Immature natural killer cell (primary cell): ENCODE results near the gene PIGQ. TPM values are rescaled to one million over a fixed set of nuclear protein-coding genes. Genes with fewer than 3 reads are reported as not detected.

ENCODE experiments used
- DNase-seq, 3 donors: peaks; one replicate each; pipeline ENCODE4 v3.0.0; 2022; ENCODE audit warnings: mixed read lengths in 1 of 3
- H3K27ac Mint-ChIP-seq, 6 donors: one replicate each; pipeline ENCODE4 v1.8.0; 2020; ENCODE audit warnings: mixed read lengths in 6 of 6, mild to moderate bottlenecking in 5 of 6, inconsistent platforms in 4 of 6, moderate library complexity in 3 of 6
- H3K27me3 Mint-ChIP-seq, 3 donors: one replicate each; pipeline ENCODE4 v1.8.0; 2020 to 2021; ENCODE audit warnings: low read depth in 3 of 3, mild to moderate bottlenecking in 3 of 3, mixed read lengths in 3 of 3, moderate library complexity in 3 of 3, inconsistent platforms in 1 of 3
- H3K36me3 Mint-ChIP-seq, 3 donors: one replicate each; pipeline ENCODE4 v1.8.0; 2020; ENCODE audit warnings: mixed read lengths in 3 of 3, inconsistent platforms in 2 of 3, mild to moderate bottlenecking in 2 of 3
- H3K4me1 Mint-ChIP-seq, 2 donors: one replicate each; pipeline ENCODE4 v1.8.0; 2020; ENCODE audit warnings: inconsistent platforms in 2 of 2, mild to moderate bottlenecking in 2 of 2, mixed read lengths in 2 of 2, moderate library complexity in 1 of 2
- H3K4me3 Mint-ChIP-seq, 5 donors: one replicate each; pipeline ENCODE4 v1.8.0; 2020; ENCODE audit warnings: mild to moderate bottlenecking in 5 of 5, mixed read lengths in 5 of 5, inconsistent platforms in 3 of 5, moderate library complexity in 3 of 5
- H3K9me3 Mint-ChIP-seq, 6 donors: one replicate each; pipeline ENCODE4 v1.8.0; 2020; ENCODE audit warnings: mild to moderate bottlenecking in 6 of 6, mixed read lengths in 6 of 6, inconsistent platforms in 4 of 6, moderate library complexity in 3 of 6
- polyA plus RNA-seq, 3 donors: library from polyadenylated mRNA; unstranded; fragments of 300-500 nt; fragmentation: Illumina TruSeq; gene quantifications; one replicate each; pipeline ENCODE4 v1.2.3, GENCODE V29; 2021

PIGQ gene
- polyA plus RNA-seq, 3 donors from 2014 or later = 10.5 to 17.7 (median 12.6) TPM

GRCh38 chr16:629833-630248, 60.1 kb downstream of the PIGQ start:
- peaks cover 0 to 1% of the 10 kb centered on the region in 2 donors for H3K4me1 Mint-ChIP-seq
- H3K9me3 Mint-ChIP-seq = no peaks in the 10 kb centered on the region
- H3K27me3 Mint-ChIP-seq = no peaks in the 10 kb centered on the region
- DNase-seq = no peak
- no peak overlapping the region for H3K27ac Mint-ChIP-seq
- H3K36me3 Mint-ChIP-seq = peaks cover 0 to 5% (median 0%) of the 10 kb centered on the region in 3 donors
- H3K4me3 Mint-ChIP-seq = no peak overlapping the region

GRCh38 chr16:630249-630814, 60.6 kb downstream of the PIGQ start:
- Mint-ChIP-seq H3K4me1 (peaks cover 0 to 1% of the 10 kb centered on the region in 2 donors), H3K4me3 (no peak overlapping the region), H3K27me3 (no peaks in the 10 kb centered on the region), H3K27ac (no peak overlapping the region), H3K9me3 (no peaks in the 10 kb centered on the region), H3K36me3 (peaks cover 0 to 5% (median 0%) of the 10 kb centered on the region in 3 donors)
- no peak for DNase-seq

GRCh38 chr16:630815-631405, 61.1 kb downstream of the PIGQ start, which contains the start of gene WFIKKN1:
Gene WFIKKN1 (plus strand): TSS chr16:630985. CDS start chr16:631254, 269 bp downstream.
- H3K27ac Mint-ChIP-seq = no peak within 1 kb of the TSS
- H3K4me1 Mint-ChIP-seq = peaks cover 0 to 1% of the 10 kb centered on the region in 2 donors
- H3K27me3 Mint-ChIP-seq = no peaks in the 10 kb centered on the region
- H3K9me3 Mint-ChIP-seq = no peaks in the 10 kb centered on the region
- peaks cover 0 to 5% (median 0%) of the 10 kb centered on the region in 3 donors for H3K36me3 Mint-ChIP-seq
- H3K4me3 Mint-ChIP-seq = no peak within 1 kb of the TSS
- DNase-seq = no peak

- no peak for DNase-seq
- Mint-ChIP-seq H3K27ac (no peak overlapping the region), H3K36me3 (peaks cover 0 to 5% (median 0%) of the 10 kb centered on the region in 3 donors), H3K9me3 (peaks cover 0 to 2% (median 0%) of the 10 kb centered on the region in 6 donors), H3K4me3 (no peak overlapping the region), H3K27me3 (peaks cover 7% of the 10 kb centered on the region in 3 donors), H3K4me1 (peaks cover 0 to 6% of the 10 kb centered on the region in 2 donors)
Observed at GRCh38 chr16:631808-632358, 62.1 kb downstream of the PIGQ start.

- H3K4me3 Mint-ChIP-seq = no peak overlapping the region
- no peak for DNase-seq
- H3K27ac Mint-ChIP-seq = no peak overlapping the region
- peaks cover 0 to 7% of the 10 kb centered on the region in 2 donors for H3K4me1 Mint-ChIP-seq
- peaks cover 7 to 9% (median 8%) of the 10 kb centered on the region in 3 donors for H3K27me3 Mint-ChIP-seq
- peaks cover 0 to 2% (median 0%) of the 10 kb centered on the region in 6 donors for H3K9me3 Mint-ChIP-seq
- H3K36me3 Mint-ChIP-seq = peaks cover 0 to 5% (median 0%) of the 10 kb centered on the region in 3 donors
Observed at GRCh38 chr16:632486-633335, 62.9 kb downstream of the PIGQ start.

- Mint-ChIP-seq H3K36me3 (peaks cover 0 to 5% (median 0%) of the 10 kb centered on the region in 3 donors), H3K27me3 (peaks cover 8 to 10% (median 9%) of the 10 kb centered on the region in 3 donors), H3K9me3 (peaks cover 0 to 2% (median 0%) of the 10 kb centered on the region in 6 donors), H3K4me3 (no peak overlapping the region), H3K27ac (no peak overlapping the region), H3K4me1 (peaks cover 0 to 9% of the 10 kb centered on the region in 2 donors)
- DNase-seq = no peak
Observed at GRCh38 chr16:633336-634050, 63.7 kb downstream of the PIGQ start.

Other genes with a start within 250 kb of the PIGQ start
- 10 to 100 TPM in 1 of 3 donors, 1 to 10 TPM in 2; 1.9 to 12.5 (median 5.2) TPM for gene AXIN1, start 217.2 kb upstream of the PIGQ start, polyA plus RNA-seq
- 100 to 1,000 TPM in 2 of 3 donors, 10 to 100 TPM in 1; 98.6 to 139 (median 106) TPM for gene MRPL28, start 199.4 kb upstream of the PIGQ start, polyA plus RNA-seq
- 10 to 100 TPM; 16.0 to 35.9 (median 23.7) TPM for gene PGAP6, start 188.0 kb upstream of the PIGQ start, polyA plus RNA-seq
- gene NME4, start 172.8 kb upstream of the PIGQ start, polyA plus RNA-seq = 10 to 100 TPM; 30.4 to 53.7 (median 36.5) TPM
- 10 to 100 TPM in 1 of 3 donors, 1 to 10 TPM in 2; 3.6 to 12.9 (median 5.4) TPM for gene DECR2, start 168.1 kb upstream of the PIGQ start, polyA plus RNA-seq
- gene RAB11FIP3, start 144.3 kb upstream of the PIGQ start, polyA plus RNA-seq = 1 to 10 TPM in 2 of 3 donors, under 1 TPM in 1; 0.04 to 3.7 (median 1.8) TPM
- 10 to 100 TPM in 2 of 3 donors, 1 to 10 TPM in 1; 9.2 to 30.7 (median 10.1) TPM for gene CAPN15, start 42.3 kb upstream of the PIGQ start, polyA plus RNA-seq
- not detected for gene PRR35, start 9.6 kb upstream of the PIGQ start, polyA plus RNA-seq
- gene NHLRC4, start 3.0 kb upstream of the PIGQ start, polyA plus RNA-seq = under 1 TPM in 2 of 3 donors, not detected in 1; 0.42 to 0.61 TPM
- 10 to 100 TPM in 1 of 3 donors, 1 to 10 TPM in 2; 4.6 to 17.5 (median 5.8) TPM for gene RAB40C, start 20.1 kb downstream of the PIGQ start, polyA plus RNA-seq
- under 1 TPM in 2 of 3 donors, not detected in 1; 0.17 to 0.19 TPM for gene WFIKKN1, start 61.0 kb downstream of the PIGQ start, polyA plus RNA-seq
- 100 to 1,000 TPM in 1 of 3 donors, 10 to 100 TPM in 2; 89.3 to 128 (median 93.9) TPM for gene METTL26, start 66.3 kb downstream of the PIGQ start, polyA plus RNA-seq
- 10 to 100 TPM; 16.8 to 36.3 (median 22.8) TPM for gene MCRIP2, start 71.9 kb downstream of the PIGQ start, polyA plus RNA-seq
- gene WDR90, start 79.4 kb downstream of the PIGQ start, polyA plus RNA-seq = 1 to 10 TPM in 2 of 3 donors, not detected in 1; 1.2 to 2.4 TPM
- gene RHOT2, start 98.2 kb downstream of the PIGQ start, polyA plus RNA-seq = 10 to 100 TPM; 36.8 to 53.3 (median 43.0) TPM
- gene RHBDL1, start 105.7 kb downstream of the PIGQ start, polyA plus RNA-seq = not detected
- gene STUB1, start 110.4 kb downstream of the PIGQ start, polyA plus RNA-seq = 100 to 1,000 TPM; 183 to 225 (median 194) TPM
- gene JMJD8, start 114.4 kb downstream of the PIGQ start, polyA plus RNA-seq = 10 to 100 TPM; 38.3 to 63.5 (median 47.4) TPM
- gene WDR24, start 120.4 kb downstream of the PIGQ start, polyA plus RNA-seq = 10 to 100 TPM in 1 of 3 donors, 1 to 10 TPM in 2; 4.9 to 15.1 (median 5.2) TPM
- under 1 TPM in 1 of 3 donors, not detected in 2; 0.20 TPM for gene FBXL16, start 135.8 kb downstream of the PIGQ start, polyA plus RNA-seq
- 10 to 100 TPM; 29.6 to 61.7 (median 45.4) TPM for gene METRN, start 145.2 kb downstream of the PIGQ start, polyA plus RNA-seq
- 100 to 1,000 TPM in 1 of 3 donors, 10 to 100 TPM in 2; 71.7 to 110 (median 94.1) TPM for gene ANTKMT, start 151.2 kb downstream of the PIGQ start, polyA plus RNA-seq
- 1 to 10 TPM in 2 of 3 donors, under 1 TPM in 1; 0.34 to 1.7 (median 1.4) TPM for gene CCDC78, start 156.5 kb downstream of the PIGQ start, polyA plus RNA-seq
- gene HAGHL, start 157.1 kb downstream of the PIGQ start, polyA plus RNA-seq = 10 to 100 TPM in 1 of 3 donors, 1 to 10 TPM in 2; 6.4 to 12.0 (median 9.1) TPM
- gene CIAO3, start 171.0 kb downstream of the PIGQ start, polyA plus RNA-seq = 10 to 100 TPM in 2 of 3 donors, 1 to 10 TPM in 1; 4.6 to 25.5 (median 17.5) TPM
- not detected for gene MSLN, start 190.8 kb downstream of the PIGQ start, polyA plus RNA-seq
- 10 to 100 TPM; 23.9 to 49.9 (median 27.7) TPM for gene RPUSD1, start 218.4 kb downstream of the PIGQ start, polyA plus RNA-seq
- 1 to 10 TPM in 2 of 3 donors, not detected in 1; 6.3 to 9.2 TPM for gene CHTF18, start 218.7 kb downstream of the PIGQ start, polyA plus RNA-seq
- not detected for gene GNG13, start 230.8 kb downstream of the PIGQ start, polyA plus RNA-seq